CD4-positive, alpha-beta T cell treated with Interleukin-4 for 1 hour (primary cell): ENCODE measurements around the gene TRRAP.

Source experiments
- DNase-seq, 2 donors: peaks; one replicate each; pipeline ENCODE4 v3.0.0-alpha.2; 2020 to 2022

TRRAP gene

GRCh38 chr7:98993024-98993897, 114.9 kb downstream of the TRRAP start:
- DNase-seq: no peak

- no peak for DNase-seq
Measured at GRCh38 chr7:98994046-98994944, 116.0 kb downstream of the TRRAP start.

GRCh38 chr7:98995111-98995510, 116.8 kb downstream of the TRRAP start:
- DNase-seq: no peak

GRCh38 chr7:98995523-98996149, 117.3 kb downstream of the TRRAP start:
- DNase-seq: no peak

- DNase-seq: no peak
Measured at GRCh38 chr7:98996150-98996552, 117.8 kb downstream of the TRRAP start.

GRCh38 chr7:98997846-98998245, 119.5 kb downstream of the TRRAP start:
- DNase-seq: no peak

- DNase-seq: no peak
Measured at GRCh38 chr7:98998821-98999725, 120.7 kb downstream of the TRRAP start.

GRCh38 chr7:99000196-99000903, 122.0 kb downstream of the TRRAP start:
- no peak for DNase-seq

GRCh38 chr7:99000904-99001465, 122.7 kb downstream of the TRRAP start:
- no peak for DNase-seq

GRCh38 chr7:99001482-99002147, 123.3 kb downstream of the TRRAP start:
- DNase-seq: no peak

- DNase-seq: no peak
Measured at GRCh38 chr7:99002148-99002826, 124.0 kb downstream of the TRRAP start.

- DNase-seq: no peak
Measured at GRCh38 chr7:99002827-99003212, 124.5 kb downstream of the TRRAP start.

GRCh38 chr7:99003419-99003818, 125.1 kb downstream of the TRRAP start:
- no peak for DNase-seq

- DNase-seq: no peak
Measured at GRCh38 chr7:99004216-99004615, 125.9 kb downstream of the TRRAP start.

GRCh38 chr7:99004781-99005500, 126.6 kb downstream of the TRRAP start:
- no peak for DNase-seq

GRCh38 chr7:99005776-99006175, 127.4 kb downstream of the TRRAP start:
- DNase-seq: no peak

- DNase-seq: no peak
Measured at GRCh38 chr7:99006739-99007424, 128.6 kb downstream of the TRRAP start.

- no peak for DNase-seq
Measured at GRCh38 chr7:99008181-99008631, 129.9 kb downstream of the TRRAP start.
